Keratinocyte (primary cell): ENCODE measurements around the gene UNC5A. TPM values are rescaled to one million over a fixed set of nuclear protein-coding genes. Genes with fewer than 3 reads are reported as not detected.

Experiments used
- DNase-seq: peaks from one replicate; pipeline ENCODE4 v3.0.0-alpha.2; 2011; ENCODE audit warnings: low read depth, missing footprints, low spot score
- FAIRE-seq: peaks from 2 replicates; lab custom pipeline; 2011; peaks lifted over from hg19 to GRCh38; lab: Jason Lieb, UNC
- H2AFZ ChIP-seq: 2 replicates; pipeline ENCODE4 v1.6.0; 2012; ENCODE audit warnings: low read length, control low read depth, inconsistent platforms; ENCODE audit not compliant: control insufficient read depth
- H3K27ac ChIP-seq: 2 replicates; pipeline ENCODE4 v1.5.1; 2011; ENCODE audit warnings: low read length; ENCODE audit not compliant: control insufficient read depth, insufficient read depth
- H3K27me3 ChIP-seq: 3 replicates; pipeline ENCODE4 v1.6.0; 2011; ENCODE audit warnings: low read length; ENCODE audit not compliant: control insufficient read depth, insufficient read depth; ENCODE audit errors: extremely low read depth
- H3K36me3 ChIP-seq, 2 experiments: 2 replicates in 1 of 2; 3 replicates in 1 of 2; pipeline ENCODE4 v1.5.1; 2011; ENCODE audit warnings: low read length in 2 of 2, mild to moderate bottlenecking in 1 of 2; ENCODE audit not compliant: control insufficient read depth in 2 of 2, insufficient read depth in 2 of 2; ENCODE audit errors: extremely low read depth in 1 of 2
- H3K4me1 ChIP-seq: 3 replicates; pipeline ENCODE4 v1.5.1; 2011; ENCODE audit warnings: low read length; ENCODE audit not compliant: control insufficient read depth, insufficient read depth; ENCODE audit errors: extremely low read depth
- H3K4me2 ChIP-seq: 3 replicates; pipeline ENCODE4 v1.6.0; 2011; ENCODE audit warnings: low read depth, low read length; ENCODE audit not compliant: control insufficient read depth, insufficient read depth; ENCODE audit errors: extremely low read depth
- H3K4me3 ChIP-seq, 3 experiments: fragments of 200-600 bp in 1 of 3; sonication (generic) in 1 of 3; 2 replicates in 2 of 3; 3 replicates in 1 of 3; pipeline ENCODE4 v1.5.1; 2011 to 2016; ENCODE audit warnings: low read length in 3 of 3, mild to moderate bottlenecking in 3 of 3, control low read depth in 2 of 3, inconsistent platforms in 1 of 3, low read depth in 1 of 3, mixed read lengths in 1 of 3, mixed run types in 1 of 3, moderate library complexity in 1 of 3; ENCODE audit not compliant: control insufficient read depth in 2 of 3, insufficient read depth in 2 of 3; ENCODE audit errors: extremely low read depth in 1 of 3
- H3K79me2 ChIP-seq: 2 replicates; pipeline ENCODE4 v1.6.0; 2012; ENCODE audit warnings: low read length; ENCODE audit not compliant: control insufficient read depth, insufficient read depth
- H3K9ac ChIP-seq: 3 replicates; pipeline ENCODE4 v1.6.0; 2011; ENCODE audit warnings: low read length; ENCODE audit not compliant: control insufficient read depth, insufficient read depth; ENCODE audit errors: extremely low read depth
- H3K9me1 ChIP-seq: 3 replicates; pipeline ENCODE4 v1.6.0; 2011; ENCODE audit warnings: low read length; ENCODE audit not compliant: control insufficient read depth, insufficient read depth; ENCODE audit errors: extremely low read depth
- H3K9me3 ChIP-seq: 2 replicates; pipeline ENCODE4 v1.5.1; 2012; ENCODE audit warnings: low read depth, low read length; ENCODE audit not compliant: control insufficient read depth
- H4K20me1 ChIP-seq: 3 replicates; pipeline ENCODE4 v1.6.0; 2011; ENCODE audit warnings: low read length; ENCODE audit not compliant: control insufficient read depth, insufficient read depth; ENCODE audit errors: extremely low read depth
- CTCF ChIP-seq, 3 experiments: IDR thresholded peaks in 1 of 3; conservative IDR thresholded peaks in 1 of 3; optimal IDR thresholded peaks in 1 of 3; 2 replicates in 2 of 3; 3 replicates in 1 of 3; pipeline versions ENCODE3 to v1.5.1; 2011; ENCODE audit warnings: low read length in 3 of 3, mild to moderate bottlenecking in 3 of 3, moderate library complexity in 2 of 3, control low read depth in 1 of 3, inconsistent platforms in 1 of 3; ENCODE audit not compliant: insufficient read depth in 2 of 3; ENCODE audit errors: extremely low read depth in 1 of 3
- EZH2 ChIP-seq: IDR thresholded peaks from one replicate; pipeline ENCODE4 v1.6.1; 2012; ENCODE audit warnings: inconsistent platforms, mild to moderate bottlenecking, low read length, moderate library complexity
- dilution Hi-C: fragments of 300-500 bp; cut with MboI; formaldehyde crosslinking; loops from one replicate; pipeline ENCODE4 v1.7.0; 2020; ENCODE audit warnings: low sequenced_read_pairs; ENCODE audit not compliant: extremely low pct_ligation_motif_present
- polyA plus RNA-seq, 5 experiments: library from polyadenylated mRNA; depleted of rRNA in 3 of 5; stranded (reverse) in 3 of 5; stranded (forward) in 1 of 5; unstranded in 1 of 5; fragments of >200 nt; gene quantifications; 1 replicate in 1 of 5; 2 replicates in 3 of 5; 3 replicates in 1 of 5; pipeline versions ENCODE4 v1.2.1 to v1.2.3, GENCODE V29; 2011 to 2012; ENCODE audit warnings: missing spikeins in 2 of 5, low read depth in 1 of 5, low replicate concordance in 1 of 5

UNC5A gene
- polyA plus RNA-seq, 1 donor (not counting 4 experiments of a cell fraction or from before 2014, with no cell fraction given), result not detected

GRCh38 chr5:176789873-176790615 is 20.3 kb upstream of the UNC5A start:
- H2AFZ ChIP-seq, result no peak overlapping the region
- dilution Hi-C loops, result no loop called here
- H4K20me1 ChIP-seq, result no peaks in the 10 kb centered on the region
- H3K9me1 ChIP-seq, result no peaks in the 10 kb centered on the region
- H3K9ac ChIP-seq, result no peak overlapping the region
- H3K27ac ChIP-seq, result no peak overlapping the region
- no peak overlapping the region for H3K4me3 ChIP-seq
- TF ChIP-seq EZH2 (no peak), CTCF (optimal IDR thresholded peaks at IDR 0.05 in 1 of 3, IDR thresholded peaks at IDR 0.05 in 1 of 3, conservative IDR thresholded peaks at IDR 0.05 in 1 of 3; ENCODE audit: extremely low read depth in 1 of 3, insufficient read depth in 2 of 3, low read length in 3 of 3) (no peak)
- no peak for FAIRE-seq
- H3K27me3 ChIP-seq, result peaks cover 11% of the 10 kb centered on the region
- H3K79me2 ChIP-seq, result no peaks in the 10 kb centered on the region
- no peaks in the 10 kb centered on the region for H3K36me3 ChIP-seq
- peaks cover 31% of the 10 kb centered on the region for H3K4me1 ChIP-seq
- H3K9me3 ChIP-seq, result no peaks in the 10 kb centered on the region
- H3K4me2 ChIP-seq, result no peak overlapping the region
- DNase-seq, result no peak

- DNase-seq (no peak), FAIRE-seq (no peak)
- Histone ChIP-seq H3K4me1 (peaks cover 29% of the 10 kb centered on the region), H3K4me3 (no peak overlapping the region), H3K79me2 (no peaks in the 10 kb centered on the region), H3K9me1 (no peaks in the 10 kb centered on the region), H2AFZ (no peak overlapping the region), H3K27me3 (peaks cover 11% of the 10 kb centered on the region), H3K9me3 (no peaks in the 10 kb centered on the region), H3K9ac (no peak overlapping the region), H3K27ac (no peak overlapping the region), H4K20me1 (no peaks in the 10 kb centered on the region), H3K4me2 (no peak overlapping the region), H3K36me3 (no peaks in the 10 kb centered on the region)
- TF ChIP-seq CTCF (optimal IDR thresholded peaks at IDR 0.05 in 1 of 3, IDR thresholded peaks at IDR 0.05 in 1 of 3, conservative IDR thresholded peaks at IDR 0.05 in 1 of 3; ENCODE audit: extremely low read depth in 1 of 3, insufficient read depth in 2 of 3, low read length in 3 of 3), result no peak
- TF ChIP-seq EZH2, result no peak
- dilution Hi-C loops, result no loop called here
Measured at GRCh38 chr5:176790941-176791340, 19.4 kb upstream of the UNC5A start.
